ENCODE results near the gene VANGL2.

DNA sequence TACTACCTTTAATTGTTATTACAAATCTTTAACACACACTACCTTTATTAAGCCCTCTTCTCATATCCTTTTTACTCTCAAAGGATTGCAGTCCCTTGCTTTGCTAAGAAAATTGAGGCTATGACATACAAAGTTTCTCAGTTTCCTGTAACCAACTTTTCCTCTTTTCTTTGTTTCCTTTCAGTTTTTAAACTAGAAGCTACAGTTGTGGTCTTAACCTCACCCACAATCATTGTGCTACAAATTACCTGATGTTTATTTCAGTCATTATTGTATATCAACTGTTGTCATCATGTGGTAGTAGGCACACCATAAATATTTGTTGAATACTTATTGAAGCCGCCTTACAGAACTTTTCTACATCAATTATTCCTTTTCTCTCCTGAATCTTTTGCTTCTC, 70.9 kb downstream of the VANGL2 start:
- no peak for TF ChIP-seq TAF1 (IDR thresholded peaks at IDR 0.05; ENCODE audit: borderline replicate concordance, insufficient read depth, low read length)
- TF ChIP-seq POLR2AphosphoS5 (IDR thresholded peaks at IDR 0.05; ENCODE audit: low read depth, low read length): no peak
- TF ChIP-seq, protein P1, sequence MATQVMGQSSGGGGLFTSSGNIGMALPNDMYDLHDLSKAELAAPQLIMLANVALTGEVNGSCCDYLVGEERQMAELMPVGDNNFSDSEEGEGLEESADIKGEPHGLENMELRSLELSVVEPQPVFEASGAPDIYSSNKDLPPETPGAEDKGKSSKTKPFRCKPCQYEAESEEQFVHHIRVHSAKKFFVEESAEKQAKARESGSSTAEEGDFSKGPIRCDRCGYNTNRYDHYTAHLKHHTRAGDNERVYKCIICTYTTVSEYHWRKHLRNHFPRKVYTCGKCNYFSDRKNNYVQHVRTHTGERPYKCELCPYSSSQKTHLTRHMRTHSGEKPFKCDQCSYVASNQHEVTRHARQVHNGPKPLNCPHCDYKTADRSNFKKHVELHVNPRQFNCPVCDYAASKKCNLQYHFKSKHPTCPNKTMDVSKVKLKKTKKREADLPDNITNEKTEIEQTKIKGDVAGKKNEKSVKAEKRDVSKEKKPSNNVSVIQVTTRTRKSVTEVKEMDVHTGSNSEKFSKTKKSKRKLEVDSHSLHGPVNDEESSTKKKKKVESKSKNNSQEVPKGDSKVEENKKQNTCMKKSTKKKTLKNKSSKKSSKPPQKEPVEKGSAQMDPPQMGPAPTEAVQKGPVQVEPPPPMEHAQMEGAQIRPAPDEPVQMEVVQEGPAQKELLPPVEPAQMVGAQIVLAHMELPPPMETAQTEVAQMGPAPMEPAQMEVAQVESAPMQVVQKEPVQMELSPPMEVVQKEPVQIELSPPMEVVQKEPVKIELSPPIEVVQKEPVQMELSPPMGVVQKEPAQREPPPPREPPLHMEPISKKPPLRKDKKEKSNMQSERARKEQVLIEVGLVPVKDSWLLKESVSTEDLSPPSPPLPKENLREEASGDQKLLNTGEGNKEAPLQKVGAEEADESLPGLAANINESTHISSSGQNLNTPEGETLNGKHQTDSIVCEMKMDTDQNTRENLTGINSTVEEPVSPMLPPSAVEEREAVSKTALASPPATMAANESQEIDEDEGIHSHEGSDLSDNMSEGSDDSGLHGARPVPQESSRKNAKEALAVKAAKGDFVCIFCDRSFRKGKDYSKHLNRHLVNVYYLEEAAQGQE (IDR thresholded peaks at IDR 0.05; ENCODE audit: insufficient read depth in 1 of 2, low read depth in 2 of 2, low read length in 2 of 2): no peak
- TF ChIP-seq SIN3A (IDR thresholded peaks at IDR 0.05; ENCODE audit: borderline replicate concordance, insufficient read depth, low read length): no peak
- TF ChIP-seq FOXP2 (optimal IDR thresholded peaks at IDR 0.05; ENCODE audit: borderline replicate concordance, extremely low read depth, extremely low read length, insufficient read depth): no peak
